ENCODE results near the gene MYL12B. TPM values are rescaled to one million over a fixed set of nuclear protein-coding genes. Genes with fewer than 3 reads are reported as not detected.
A peak's percentile ranks its signal among the peaks of the same experiment; 100 is the strongest.
"Not testable (repeated sequence)": the region's sequence is repeated elsewhere in the genome, so short reads cannot be mapped to it uniquely, and the experiment has no call there.

MYL12B gene
- 100 to 1,000 TPM; 562 to 674 (median 651) TPM for polyA plus RNA-seq (ENCODE audit: insufficient read length in 4 of 4)

- DNase-seq (ENCODE audit: low read depth in 4 of 4, low spot score in 3 of 4) = peak; percentile 61 to 83 (median 70)
Measured at GRCh38 chr18:3261373-3262233, at the start of gene MYL12B. MYL12B (plus strand) TSS chr18:3262133; CDS start chr18:3272899, 10,766 bp downstream.

- DNase-seq (ENCODE audit: low read depth in 4 of 4, low spot score in 3 of 4) = no peak
Measured at GRCh38 chr18:3212657-3213056, 49.3 kb upstream of the MYL12B start.

DNA sequence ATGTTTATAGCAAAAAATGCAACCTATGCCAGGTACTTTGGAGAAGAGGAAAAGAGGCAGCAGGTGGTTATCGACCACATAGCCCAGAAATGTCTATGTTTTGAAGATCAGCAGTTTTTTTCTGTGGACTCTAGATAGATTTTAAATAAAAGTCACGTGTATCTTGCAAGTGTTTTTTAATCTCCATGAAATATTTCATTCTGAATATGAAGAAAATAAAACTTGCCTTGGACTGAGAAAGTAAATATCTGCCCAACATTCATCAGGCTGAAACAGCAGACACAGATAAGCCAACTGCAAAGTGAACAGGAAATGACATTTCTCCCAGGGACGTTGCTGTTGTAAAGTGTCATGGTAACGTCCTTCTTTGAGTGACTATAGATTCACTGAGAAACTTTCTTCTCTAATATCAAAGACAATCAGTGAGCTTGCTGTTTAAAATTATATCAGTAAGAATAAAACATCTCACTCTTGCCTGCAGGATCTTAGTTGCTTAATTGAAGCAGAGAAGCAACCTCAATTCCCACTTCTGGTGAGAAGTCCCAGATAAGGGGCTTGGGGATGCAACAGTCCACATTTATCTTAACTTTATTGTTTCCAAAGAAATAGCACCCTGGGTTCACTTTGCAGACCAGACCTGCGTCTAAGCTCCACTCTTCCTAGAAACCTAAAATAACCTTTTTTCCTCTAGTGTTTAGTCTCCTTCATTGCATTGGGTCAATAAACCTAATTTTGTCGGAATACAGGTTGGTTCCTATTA, 48.5 kb upstream of the MYL12B start:
- no peak for DNase-seq (ENCODE audit: low read depth in 4 of 4, low spot score in 3 of 4)

DNA sequence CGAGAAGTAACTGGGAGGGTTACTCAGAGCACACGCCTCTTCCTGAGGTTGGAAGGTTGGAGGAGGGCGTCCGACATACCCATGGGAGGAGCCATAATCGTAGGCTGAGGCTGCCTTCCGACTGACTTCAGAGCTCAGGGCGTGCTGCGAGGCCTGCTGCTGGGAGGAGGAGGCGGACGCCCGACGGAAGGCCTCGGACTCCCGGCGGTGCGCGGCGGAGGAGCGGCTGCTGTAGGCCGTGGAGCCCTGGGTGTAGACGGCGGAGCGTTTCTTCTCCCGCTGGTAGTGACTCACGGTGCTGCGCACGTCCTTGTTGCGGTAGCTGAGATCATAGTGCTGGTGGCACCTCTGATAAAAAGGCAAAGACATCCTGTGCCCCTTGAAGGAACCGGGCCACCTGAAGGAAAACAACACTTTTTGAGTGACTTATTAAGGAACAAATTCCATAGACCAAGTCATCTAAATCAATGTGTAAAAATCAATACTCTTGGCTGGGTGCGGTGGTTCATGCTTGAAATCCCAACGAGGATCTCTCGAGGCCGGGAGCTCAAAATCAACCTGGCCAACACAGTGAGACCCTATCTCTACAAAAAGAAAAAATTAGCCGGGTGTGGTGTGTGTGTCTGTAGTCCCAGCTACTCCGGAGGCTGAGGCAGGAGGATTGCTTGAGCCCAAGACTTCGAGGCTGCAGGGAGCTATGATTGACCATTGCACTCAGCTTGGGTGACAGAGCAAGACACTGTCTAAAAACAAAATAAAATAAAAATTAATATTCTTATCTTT, 46.9 kb upstream of the MYL12B start:
- DNase-seq (ENCODE audit: low read depth in 4 of 4, low spot score in 3 of 4) = no peak

DNA sequence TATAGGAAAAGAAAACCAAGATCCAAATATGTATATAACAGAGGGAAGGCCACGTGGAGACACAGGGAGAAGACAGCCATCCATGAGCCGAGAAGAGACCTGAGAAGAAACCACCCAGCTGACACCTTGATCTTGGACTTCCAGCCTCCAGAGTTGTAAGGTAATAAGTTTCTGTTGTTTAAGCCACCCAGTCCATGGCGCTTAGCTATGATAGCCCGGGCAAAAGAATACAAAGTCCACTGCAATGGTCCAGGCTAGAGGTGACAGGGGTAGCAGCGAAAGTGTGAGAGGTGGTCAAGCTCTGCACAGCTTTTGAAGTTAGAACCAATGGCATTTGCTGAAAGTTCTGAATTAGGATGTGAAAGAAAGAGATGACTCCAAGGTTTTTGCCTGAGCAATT, 44.9 kb upstream of the MYL12B start:
- no peak for DNase-seq (ENCODE audit: low read depth in 4 of 4, low spot score in 3 of 4)

DNA sequence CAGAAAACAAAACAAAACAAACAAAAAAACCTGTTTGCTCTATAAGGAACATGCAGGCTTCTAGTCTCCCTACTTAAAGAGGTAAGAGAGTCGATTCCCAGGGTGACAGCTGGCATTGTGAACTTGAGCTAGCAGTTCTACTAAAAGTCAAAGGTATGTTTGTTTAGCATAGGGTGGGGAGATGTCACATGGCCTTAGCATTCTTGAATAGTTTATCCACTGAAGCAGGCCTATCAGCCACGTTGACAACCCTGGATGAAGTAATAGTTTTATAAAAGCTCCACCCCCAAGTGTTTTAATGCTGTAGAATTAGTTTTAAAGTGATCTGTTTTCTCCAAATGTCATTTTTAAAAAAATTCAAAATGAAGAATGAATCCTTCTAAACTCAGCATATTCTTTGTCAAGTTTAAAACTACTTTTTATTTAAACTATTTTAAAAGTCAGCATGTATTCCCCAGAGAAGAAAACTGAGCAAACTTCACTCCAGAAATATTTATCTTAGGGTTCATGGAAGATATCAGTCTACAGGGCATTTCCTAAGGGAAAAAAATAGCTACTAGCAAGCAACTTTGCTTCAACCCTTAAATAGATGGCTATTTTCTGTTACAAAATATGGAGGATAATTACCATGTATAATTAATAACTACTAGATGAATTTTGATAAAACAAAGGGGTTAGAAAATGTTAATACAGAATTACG, 43.8 kb upstream of the MYL12B start:
- DNase-seq (ENCODE audit: low read depth in 4 of 4, low spot score in 3 of 4) = no peak

DNA sequence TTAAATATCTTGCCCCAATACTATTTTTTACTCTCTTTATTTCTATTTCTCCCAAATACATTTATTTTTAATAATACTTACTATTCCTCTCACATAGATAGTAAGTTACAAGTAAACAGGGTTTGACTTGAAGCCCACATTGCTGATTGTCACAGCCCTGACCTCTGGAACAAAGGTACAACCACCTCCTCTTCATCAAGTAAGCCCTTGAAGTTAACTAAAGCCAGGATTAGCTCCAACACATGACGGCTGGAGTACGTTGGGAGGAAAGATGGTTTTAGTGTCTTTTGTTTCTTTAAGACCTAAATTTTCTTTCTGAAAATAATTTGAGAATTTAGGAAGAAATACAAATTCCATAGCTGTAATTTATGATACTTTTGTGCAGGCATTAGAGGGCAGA, 43.1 kb upstream of the MYL12B start:
- no peak for DNase-seq (ENCODE audit: low read depth in 4 of 4, low spot score in 3 of 4)

- no peak for DNase-seq (ENCODE audit: low read depth in 4 of 4, low spot score in 3 of 4)
Measured at GRCh38 chr18:3219241-3219630, 42.7 kb upstream of the MYL12B start.

GRCh38 chr18:3219631-3220335, 42.1 kb upstream of the MYL12B start, which contains the start of gene MYOM1:
MYOM1 (minus strand) TSS chr18:3219968; CDS start chr18:3215223, 4,745 bp downstream.
- DNase-seq (ENCODE audit: low read depth in 4 of 4, low spot score in 3 of 4) = no peak

- DNase-seq (ENCODE audit: low read depth in 4 of 4, low spot score in 3 of 4) = not testable (repeated sequence)
Measured at GRCh38 chr18:3220868-3221267, 41.1 kb upstream of the MYL12B start.

GRCh38 chr18:3221496-3221895, 40.4 kb upstream of the MYL12B start:
- DNase-seq (ENCODE audit: low read depth in 4 of 4, low spot score in 3 of 4) = no peak

DNA sequence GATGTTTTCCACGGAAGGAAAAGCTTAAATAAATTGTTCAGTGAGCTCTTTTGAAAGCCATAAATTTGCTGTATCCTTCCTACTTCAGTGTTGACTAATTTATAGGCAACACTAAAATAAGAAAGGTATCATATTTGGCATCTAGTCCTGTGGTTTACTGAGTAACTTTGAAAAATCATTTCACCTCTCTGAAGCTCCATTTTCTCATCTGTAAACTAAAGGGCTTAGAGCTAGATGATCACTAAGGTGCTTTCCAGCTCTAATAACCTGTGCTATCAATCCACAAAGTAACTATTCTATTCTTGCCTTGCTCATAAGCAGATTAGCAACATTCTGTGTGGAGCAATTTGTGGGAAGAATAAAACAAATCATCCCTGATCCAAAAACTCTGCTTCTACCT, 38.6 kb upstream of the MYL12B start:
- DNase-seq (ENCODE audit: low read depth in 4 of 4, low spot score in 3 of 4) = no peak

DNA sequence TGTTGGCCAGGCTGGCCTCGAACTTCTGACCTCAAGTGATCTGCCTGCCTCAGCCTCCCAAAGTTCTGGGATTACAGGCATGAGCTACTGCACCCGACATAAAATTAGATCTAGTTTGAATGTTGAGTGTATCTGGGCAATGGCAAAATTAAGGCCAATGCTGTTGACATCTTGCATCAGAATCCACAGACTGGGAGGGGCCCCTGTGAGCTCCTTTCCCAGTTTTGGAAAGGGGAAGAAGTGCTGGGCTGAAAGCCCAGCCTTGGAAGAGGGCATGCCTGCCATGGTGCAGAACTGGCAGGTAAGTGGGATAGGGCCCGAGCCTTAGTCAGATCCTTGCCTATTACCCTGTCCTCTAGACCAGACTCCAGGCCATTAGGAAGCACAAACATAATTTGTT, 37.7 kb upstream of the MYL12B start:
- no peak for DNase-seq (ENCODE audit: low read depth in 4 of 4, low spot score in 3 of 4)

DNA sequence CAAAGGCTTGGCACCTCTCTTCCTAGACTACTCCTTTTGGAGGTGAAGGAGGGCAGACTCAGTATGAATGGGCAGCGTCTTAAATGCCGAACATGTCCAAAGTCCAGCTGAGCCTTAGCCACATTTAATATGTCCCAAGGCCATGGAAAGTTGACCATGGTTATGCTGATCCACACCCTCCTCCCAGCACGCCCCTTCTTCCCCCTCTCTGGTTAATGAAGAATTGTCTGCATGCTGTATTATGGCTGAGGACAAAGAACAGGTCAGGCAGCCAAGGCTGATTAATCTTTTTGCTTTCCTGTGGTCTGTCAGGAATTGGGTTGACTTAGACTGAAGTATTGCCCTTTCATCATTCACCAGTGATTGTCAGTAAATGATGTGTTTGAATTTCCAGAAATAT, 36.3 kb upstream of the MYL12B start:
- DNase-seq (ENCODE audit: low read depth in 4 of 4, low spot score in 3 of 4) = no peak

DNA sequence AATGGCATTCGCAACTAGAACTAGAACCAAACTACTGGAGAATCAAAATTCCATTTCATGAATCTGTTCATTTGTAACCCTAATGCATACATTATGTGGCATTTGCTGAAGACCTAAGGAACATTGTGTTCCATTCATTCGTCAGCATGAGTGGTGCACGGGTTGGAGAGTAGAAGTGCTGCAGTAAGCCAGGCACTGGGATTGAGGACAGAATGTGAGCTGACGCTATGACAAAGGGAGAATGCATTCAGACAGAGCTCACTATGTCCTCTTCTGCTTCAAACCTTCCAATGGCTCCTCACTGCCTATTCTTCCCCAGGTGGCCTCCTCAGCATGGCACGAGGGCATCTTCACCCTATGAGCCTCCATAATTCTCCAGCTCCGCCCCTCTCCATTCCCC, 35.9 kb upstream of the MYL12B start:
- DNase-seq (ENCODE audit: low read depth in 4 of 4, low spot score in 3 of 4) = no peak

DNA sequence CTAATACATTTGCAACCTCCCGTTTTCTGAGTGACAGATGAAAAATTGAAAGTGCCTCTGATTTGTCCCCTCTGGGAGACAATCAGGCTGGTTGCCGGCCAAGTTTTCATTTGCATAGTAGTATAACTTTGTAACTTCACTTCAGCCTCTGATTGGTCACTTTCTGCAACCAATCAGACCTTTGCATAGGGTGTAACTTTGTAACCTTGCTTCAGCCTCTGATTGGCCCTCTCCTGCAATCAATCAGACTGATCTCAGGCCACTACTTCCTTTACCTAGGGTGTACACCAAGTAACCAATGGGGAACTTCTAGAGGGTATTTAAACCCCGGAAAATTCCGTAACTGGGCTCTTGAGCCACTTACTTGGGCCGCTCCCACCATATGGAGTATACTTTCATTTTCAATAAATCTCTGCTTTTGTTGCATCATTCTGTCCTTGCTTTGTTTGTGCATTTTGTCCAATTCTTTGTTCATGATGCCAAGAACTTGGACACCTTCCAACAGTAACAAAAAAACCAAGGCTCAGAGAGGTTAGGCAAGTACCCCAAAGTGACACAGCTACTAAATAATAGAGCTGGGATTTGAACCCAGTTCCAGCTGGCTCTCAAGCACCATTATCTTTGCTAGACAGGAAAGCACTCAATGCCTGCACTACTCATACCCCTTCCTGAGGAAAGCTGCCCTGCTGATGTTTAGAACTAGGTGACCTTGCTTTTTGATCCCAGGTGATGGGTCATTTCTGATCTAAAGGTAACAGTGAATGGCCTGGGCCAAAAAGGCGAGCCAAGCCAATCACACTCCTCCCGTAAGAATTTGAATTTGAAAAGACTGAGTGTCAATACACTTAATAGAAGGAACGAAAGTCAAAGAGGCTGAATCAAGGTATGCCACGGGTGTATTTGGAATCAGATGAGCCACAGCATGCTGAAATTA, 31.3 kb upstream of the MYL12B start:
- no peak for DNase-seq (ENCODE audit: low read depth in 4 of 4, low spot score in 3 of 4)

DNA sequence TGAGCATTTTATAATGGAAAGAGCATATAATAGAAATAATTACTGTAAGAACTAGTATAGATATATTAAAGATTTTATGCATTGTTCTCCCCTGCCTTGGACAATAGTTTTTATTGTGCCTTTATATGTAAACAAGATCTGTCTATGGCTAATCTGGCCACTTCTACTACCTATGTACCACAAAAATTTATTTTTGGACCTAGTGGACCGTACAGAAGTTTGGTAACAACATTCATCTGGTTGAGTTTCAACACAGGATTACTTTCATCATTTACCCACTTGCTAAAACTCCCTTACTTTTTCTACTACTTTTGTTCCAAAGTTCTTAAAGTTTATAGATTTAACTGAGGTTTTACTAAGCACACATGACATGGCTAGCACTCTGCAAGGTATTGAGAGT, 28.9 kb upstream of the MYL12B start:
- DNase-seq (ENCODE audit: low read depth in 4 of 4, low spot score in 3 of 4) = no peak

- no peak for DNase-seq (ENCODE audit: low read depth in 4 of 4, low spot score in 3 of 4)
Measured at GRCh38 chr18:3233433-3234168, 28.3 kb upstream of the MYL12B start.
